Neural cell (in vitro differentiated cells): ENCODE measurements around the gene LRRK1. TPM values are rescaled to one million over a fixed set of nuclear protein-coding genes. Genes with fewer than 3 reads are reported as not detected.

Source experiments
- H2AFZ ChIP-seq: fragments of 200-600, 300-800 bp; sonication (generic), shearing (Covaris generic); 2 replicates; pipeline ENCODE4 v1.6.0; 2014; ENCODE audit warnings: low read depth, mild to moderate bottlenecking, antibody characterized with exemption, low read length, moderate library complexity
- H3F3A ChIP-seq: fragments of 200-600 bp; shearing (Covaris generic); 2 replicates; pipeline ENCODE4 v1.6.1; 2016; ENCODE audit warnings: mild to moderate bottlenecking, moderate library complexity, mixed read lengths, antibody characterized with exemption, low read length; ENCODE audit not compliant: insufficient read depth, poor library complexity, severe bottlenecking
- H3K27ac ChIP-seq: fragments of 200-600, 300-800 bp; sonication (generic), shearing (Covaris generic); 2 replicates; pipeline ENCODE4 v1.5.1; 2014; ENCODE audit warnings: mild to moderate bottlenecking, low read length, moderate library complexity
- H3K27me3 ChIP-seq: fragments of 300-800, 200-600 bp; sonication (generic), shearing (Covaris generic); 2 replicates; pipeline ENCODE4 v1.6.0; 2014; ENCODE audit warnings: mild to moderate bottlenecking, low read depth, low read length, moderate library complexity; ENCODE audit not compliant: insufficient read depth
- H3K36me3 ChIP-seq: fragments of 300-800, 200-600 bp; sonication (generic), shearing (Covaris generic); 2 replicates; pipeline ENCODE4 v1.5.1; 2014; ENCODE audit warnings: mild to moderate bottlenecking, antibody characterized with exemption, low read length, moderate library complexity; ENCODE audit not compliant: insufficient read depth
- H3K4me2 ChIP-seq: fragments of 300-800, 200-600 bp; sonication (generic), shearing (Covaris generic); 2 replicates; pipeline ENCODE4 v1.6.0; 2014; ENCODE audit warnings: mild to moderate bottlenecking, low read length
- H3K4me3 ChIP-seq: fragments of 300-800, 200-600 bp; sonication (generic), shearing (Covaris generic); 2 replicates; pipeline ENCODE4 v1.5.1; 2014; ENCODE audit warnings: mild to moderate bottlenecking, low read length, moderate library complexity
- H3K79me2 ChIP-seq: fragments of 200-600 bp; shearing (Covaris generic); replicated peaks from 2 replicates; pipeline ENCODE4 v1.6.0; 2014; ENCODE audit warnings: mild to moderate bottlenecking, low read length, moderate library complexity; ENCODE audit not compliant: insufficient read depth
- H3K9ac ChIP-seq: fragments of 300-800, 200-600 bp; sonication (generic), shearing (Covaris generic); 2 replicates; pipeline ENCODE4 v1.6.1; 2016; ENCODE audit warnings: mild to moderate bottlenecking, low read length, mixed read lengths
- H3K9me2 ChIP-seq: fragments of 200-600 bp; shearing (Covaris generic); 2 replicates; pipeline ENCODE4 v1.6.1; 2016; ENCODE audit warnings: mild to moderate bottlenecking, low read length, mixed read lengths; ENCODE audit not compliant: insufficient read depth
- H3K9me3 ChIP-seq: fragments of 200-600, 300-800 bp; sonication (generic), shearing (Covaris generic); 2 replicates; pipeline ENCODE4 v1.6.1; 2016; ENCODE audit warnings: mild to moderate bottlenecking, mixed run types, low read length, moderate library complexity, mixed read lengths
- H4K20me1 ChIP-seq: fragments of 200-600 bp; shearing (Covaris generic); 2 replicates; pipeline ENCODE4 v1.6.1; 2016; ENCODE audit warnings: mild to moderate bottlenecking, mixed run types; ENCODE audit not compliant: insufficient read depth
- CTCF ChIP-seq: fragments of 450-650 bp; IDR thresholded peaks from 2 replicates; pipeline ENCODE4 v1.5.1; 2014; ENCODE audit warnings: antibody characterized with exemption, mild to moderate bottlenecking, moderate library complexity; ENCODE audit not compliant: poor library complexity, severe bottlenecking
- EP300 ChIP-seq: fragments of 450-650 bp; conservative IDR thresholded peaks from 2 replicates; pipeline ENCODE4 v1.6.1; 2014; ENCODE audit warnings: antibody characterized with exemption, mild to moderate bottlenecking, moderate library complexity; ENCODE audit not compliant: poor library complexity, severe bottlenecking
- EZH2 ChIP-seq: fragments of 200-600, 300-800 bp; shearing (Covaris generic), sonication (generic); IDR thresholded peaks from 2 replicates; pipeline ENCODE4 v1.6.1; 2014; ENCODE audit warnings: antibody characterized with exemption, low read length, borderline replicate concordance, mild to moderate bottlenecking; ENCODE audit not compliant: insufficient read depth, poor library complexity, severe bottlenecking
- MXI1 ChIP-seq: fragments of 450-650 bp; conservative IDR thresholded peaks from 2 replicates; pipeline ENCODE4 v1.6.1; 2014; ENCODE audit warnings: antibody characterized with exemption, mild to moderate bottlenecking; ENCODE audit not compliant: poor library complexity, severe bottlenecking
- POLR2AphosphoS5 ChIP-seq: IDR thresholded peaks from 2 replicates; pipeline ENCODE4 v1.6.1; 2012
- RAD21 ChIP-seq: fragments of 450-650 bp; conservative IDR thresholded peaks from 2 replicates; pipeline ENCODE4 v1.6.1; 2014; ENCODE audit warnings: antibody characterized with exemption, mild to moderate bottlenecking, moderate library complexity
- REST ChIP-seq: IDR thresholded peaks from 2 replicates; pipeline ENCODE4 v1.6.1; 2012; ENCODE audit warnings: borderline replicate concordance
- SMC3 ChIP-seq: fragments of 450-650 bp; conservative IDR thresholded peaks from 2 replicates; pipeline ENCODE4 v1.6.1; 2014; ENCODE audit warnings: antibody characterized with exemption, mild to moderate bottlenecking, moderate library complexity; ENCODE audit not compliant: poor library complexity
- TAF1 ChIP-seq: IDR thresholded peaks from 2 replicates; pipeline ENCODE4 v1.6.1; 2012; ENCODE audit warnings: low read depth
- polyA plus RNA-seq: library from polyadenylated mRNA; depleted of rRNA; stranded (reverse); fragments of >200 nt; gene quantifications from 2 replicates; pipeline ENCODE4 v1.2.3, GENCODE V29; 2014

Gene LRRK1
- polyA plus RNA-seq, 1 donor from 2014 or later: 0.06 TPM

- H3F3A ChIP-seq: no peaks in the 10 kb centered on the region
- no peaks in the 10 kb centered on the region for H3K36me3 ChIP-seq
- H3K79me2 ChIP-seq: no peaks in the 10 kb centered on the region
- no peak overlapping the region for H3K4me3 ChIP-seq
- no peak overlapping the region for H3K4me2 ChIP-seq
- no peaks in the 10 kb centered on the region for H3K27me3 ChIP-seq
- no peak overlapping the region for H3K9ac ChIP-seq
- H3K9me3 ChIP-seq: no peaks in the 10 kb centered on the region
- no peaks in the 10 kb centered on the region for H3K9me2 ChIP-seq
- no peak overlapping the region for H3K27ac ChIP-seq
- no peak for TF ChIP-seq TAF1
- TF ChIP-seq POLR2AphosphoS5: no peak
- no peak for TF ChIP-seq RAD21
- no peak for TF ChIP-seq SMC3
- TF ChIP-seq MXI1: no peak
- TF ChIP-seq EZH2: no peak
- no peak for TF ChIP-seq EP300
- TF ChIP-seq REST: no peak
- no peak for TF ChIP-seq CTCF
- H4K20me1 ChIP-seq: no peaks in the 10 kb centered on the region
- no peak overlapping the region for H2AFZ ChIP-seq
These were observed 186.1 kb downstream of the LRRK1 start for GRCh38 chr15:101105059-101105891.

DNA sequence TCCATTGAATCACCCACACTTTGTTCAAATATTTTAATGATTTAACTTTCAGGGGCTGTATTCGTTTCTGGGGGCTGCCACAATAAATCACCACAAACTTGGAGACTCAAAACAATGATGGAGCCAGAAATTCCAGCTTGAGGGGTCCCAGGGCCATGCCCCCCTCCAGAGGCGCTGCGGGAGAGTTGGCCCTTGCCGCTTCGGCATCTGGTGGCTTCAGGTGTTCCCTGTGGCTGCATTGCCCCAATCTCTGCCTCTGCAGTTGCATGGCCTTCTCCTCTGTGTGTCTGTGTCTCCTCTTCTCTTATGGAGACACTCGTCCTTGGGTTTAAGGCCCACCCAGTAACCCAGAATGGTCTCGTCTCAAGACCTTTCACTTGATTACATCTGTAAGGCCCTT lies 187.9 kb downstream of the LRRK1 start:
- Histone ChIP-seq H3K9me3 (no peaks in the 10 kb centered on the region), H3K27me3 (no peaks in the 10 kb centered on the region), H3F3A (no peaks in the 10 kb centered on the region), H4K20me1 (no peaks in the 10 kb centered on the region), H3K79me2 (no peaks in the 10 kb centered on the region), H3K9ac (no peak overlapping the region), H2AFZ (no peak overlapping the region), H3K4me3 (no peak overlapping the region), H3K36me3 (no peaks in the 10 kb centered on the region), H3K9me2 (no peaks in the 10 kb centered on the region), H3K27ac (no peak overlapping the region), H3K4me2 (no peak overlapping the region)
- TF ChIP-seq CTCF: no peak
